WI38 (cell line): ENCODE data around the gene DRD1.

ENCODE experiments used
- H3K4me3 ChIP-seq: 2 replicates; pipeline ENCODE4 v1.5.1; 2011; ENCODE audit warnings: low read depth, mild to moderate bottlenecking, control low read depth, low read length
- CTCF ChIP-seq: IDR thresholded peaks from 2 replicates; pipeline ENCODE4 v1.5.1; 2012; ENCODE audit warnings: low read depth, mild to moderate bottlenecking, control low read depth, low read length

Gene DRD1

GRCh38 chr5:175485631-175486030 lies 41.6 kb upstream of the DRD1 start:
- no peak for TF ChIP-seq CTCF
- H3K4me3 ChIP-seq = no peak overlapping the region

- no peak overlapping the region for H3K4me3 ChIP-seq
- TF ChIP-seq CTCF = no peak
Measured at GRCh38 chr5:175484829-175485228, 40.8 kb upstream of the DRD1 start.

- no peak for TF ChIP-seq CTCF
Measured at GRCh38 chr5:175484322-175484721, 40.3 kb upstream of the DRD1 start.

GRCh38 chr5:175483337-175483736 lies 39.4 kb upstream of the DRD1 start:
- no peak for TF ChIP-seq CTCF
- H3K4me3 ChIP-seq = no peak overlapping the region

More at GRCh38 chr5:175484322-175484721, 40.3 kb upstream of the DRD1 start:
- no peak overlapping the region for H3K4me3 ChIP-seq

- peak overlapping the region; percentile 93 for H3K4me3 ChIP-seq
- TF ChIP-seq CTCF = no peak
Measured at GRCh38 chr5:175479125-175479881, 35.3 kb upstream of the DRD1 start.

- H3K4me3 ChIP-seq = peak within 1 kb of the TSS; percentile 93
- TF ChIP-seq CTCF = no peak
Measured at GRCh38 chr5:175478384-175479124, 34.6 kb upstream of the DRD1 start, which contains the start of gene SFXN1. SFXN1 (plus strand) TSS chr5:175478560; CDS start chr5:175492104, 13,544 bp downstream.

GRCh38 chr5:175478008-175478383 lies 34.0 kb upstream of the DRD1 start:
- peak overlapping the region; percentile 93 for H3K4me3 ChIP-seq
- no peak for TF ChIP-seq CTCF
